HG03097 (cell line): ENCODE data around the gene TSN.
"Not testable (repeated sequence)": the region's sequence is repeated elsewhere in the genome, so short reads cannot be mapped to it uniquely, and the experiment has no call there.

Source experiments
- ATAC-seq: cut with Tn5 transposase; IDR thresholded peaks from one replicate; pipeline ENCODE4 v1.9.1; 2021; ENCODE audit not compliant: unreplicated experiment, low FRiP score

The TSN gene

DNA sequence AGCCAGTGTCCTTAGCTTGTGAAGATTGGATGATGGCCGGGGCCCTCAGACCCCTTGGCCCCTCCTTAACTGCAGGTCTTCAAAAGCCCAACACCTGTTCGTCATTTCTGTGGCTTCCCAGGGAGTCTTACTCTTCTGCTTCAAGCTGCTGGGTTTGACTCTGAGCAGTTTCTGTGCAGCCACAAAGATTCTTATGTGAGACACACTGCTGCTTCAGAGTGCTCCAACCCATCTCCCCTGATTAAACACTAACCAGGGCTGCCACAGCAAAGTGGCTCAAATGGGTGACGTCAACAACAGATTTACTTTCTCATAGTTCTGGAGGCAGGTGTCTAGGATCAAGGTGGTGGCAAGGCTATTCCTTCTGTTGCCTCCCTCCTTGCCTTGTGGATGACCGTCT is 40.8 kb downstream of the TSN start:
- no peak for ATAC-seq

DNA sequence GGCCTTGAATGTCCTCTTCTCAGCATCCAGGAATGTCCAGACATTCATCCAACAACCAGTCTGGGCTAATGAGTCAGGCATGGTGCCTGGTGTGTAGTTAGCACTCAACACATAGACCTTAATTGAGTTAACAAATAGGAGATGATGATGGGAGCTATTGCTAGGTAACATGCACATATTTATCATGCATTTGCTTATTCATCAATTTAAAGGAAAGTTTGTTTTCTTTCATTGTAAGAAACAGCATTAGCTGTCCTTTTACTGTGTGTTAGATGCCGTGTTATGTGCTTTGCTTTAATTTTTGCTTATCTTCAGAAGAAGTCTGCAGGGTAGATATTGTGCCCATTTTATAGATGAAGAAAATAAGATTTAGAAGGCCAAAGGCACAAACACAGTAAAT is 43.2 kb downstream of the TSN start:
- no peak for ATAC-seq

DNA sequence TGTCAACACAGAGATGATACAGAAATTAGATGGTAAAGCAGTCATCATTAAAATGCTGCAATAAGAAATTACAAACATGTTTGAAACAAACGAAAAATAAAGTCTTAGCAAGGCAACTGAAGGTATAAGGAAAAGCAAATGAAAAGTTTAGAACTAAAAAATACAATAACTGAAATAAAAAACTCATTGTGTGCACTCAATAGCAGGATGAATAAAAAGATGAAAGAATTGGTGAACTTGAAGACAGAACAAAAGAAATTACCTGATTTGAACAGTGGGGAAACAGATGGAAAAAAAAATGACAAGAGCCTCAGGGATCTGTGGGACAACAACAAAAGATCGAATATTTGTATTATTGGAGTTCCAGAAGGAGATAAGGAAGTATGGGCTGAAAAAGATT is 46.5 kb downstream of the TSN start:
- ATAC-seq = no peak

DNA sequence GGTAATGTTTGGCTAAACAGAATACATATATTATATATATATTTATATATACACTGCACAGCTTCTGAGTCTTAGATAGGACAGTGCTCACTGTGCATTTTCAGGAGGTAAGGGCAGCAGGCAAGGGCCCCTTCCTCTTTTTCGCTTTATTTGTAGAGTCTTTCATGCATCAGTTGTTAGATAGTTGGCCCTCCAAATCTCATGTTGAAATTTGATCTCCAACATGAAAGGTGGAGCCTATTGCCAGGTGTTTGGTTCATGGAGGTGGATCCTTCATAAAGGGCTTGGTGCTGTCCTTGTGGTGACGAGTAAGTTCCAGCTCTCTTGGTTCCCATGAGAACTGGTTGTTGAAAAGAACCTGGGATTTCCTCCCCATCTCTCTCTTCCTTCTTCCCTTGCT is 48.1 kb downstream of the TSN start:
- ATAC-seq = no peak

DNA sequence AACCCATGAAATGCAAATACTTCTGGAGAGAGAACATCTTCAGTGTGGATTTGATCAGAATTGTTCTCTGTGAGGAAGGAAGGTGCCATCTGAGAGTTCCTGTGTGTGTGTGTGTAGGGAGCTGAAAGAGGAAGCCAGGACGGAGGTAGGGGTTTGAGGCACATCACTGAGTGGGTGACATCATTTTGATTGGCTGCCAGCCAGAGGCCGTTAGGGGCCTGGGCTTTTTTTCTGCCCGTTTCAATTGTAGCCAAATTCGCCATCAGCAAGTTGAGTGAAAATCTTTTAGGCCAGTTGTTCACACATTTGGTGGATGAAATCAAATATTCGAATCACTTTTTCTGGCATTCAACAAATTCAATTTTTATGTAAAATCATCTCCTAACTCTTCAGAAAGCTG is 48.9 kb downstream of the TSN start:
- ATAC-seq = peak; percentile 80

DNA sequence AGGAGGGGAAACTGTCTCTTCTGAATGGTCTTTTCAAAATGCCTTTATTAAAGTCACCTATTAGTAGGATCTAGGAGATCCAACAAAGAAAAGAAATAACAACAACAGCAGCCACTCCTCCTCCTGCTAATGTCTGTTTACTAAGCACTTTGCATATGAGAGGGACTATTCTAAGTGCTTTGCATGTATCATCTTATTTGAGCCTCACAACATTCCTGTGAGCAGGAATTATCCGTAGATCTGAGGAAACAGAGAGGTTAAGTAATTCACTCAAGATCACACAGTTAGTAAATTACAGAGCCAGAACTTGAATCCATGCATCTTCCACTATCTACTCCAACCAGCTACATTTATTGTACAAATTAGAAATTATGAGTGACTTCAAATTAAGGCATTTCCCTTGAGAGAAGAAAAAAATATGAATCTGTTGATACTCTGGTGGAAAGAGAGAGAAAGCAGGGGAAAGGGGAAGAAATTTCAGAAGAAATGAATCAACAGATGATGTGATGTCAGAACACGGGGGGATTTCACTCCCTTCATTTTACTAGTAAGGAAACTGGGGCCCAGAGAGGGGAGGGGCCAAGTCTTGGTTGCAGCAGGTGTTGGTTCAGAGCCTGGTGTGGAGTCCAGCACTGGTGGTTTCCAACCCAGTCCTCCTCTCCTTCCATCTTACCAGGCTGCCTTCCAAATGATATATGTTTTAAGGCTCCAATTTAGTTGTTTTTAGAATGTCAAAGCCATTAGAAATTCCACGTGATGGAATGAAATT is 49.7 kb downstream of the TSN start:
- ATAC-seq = no peak

DNA sequence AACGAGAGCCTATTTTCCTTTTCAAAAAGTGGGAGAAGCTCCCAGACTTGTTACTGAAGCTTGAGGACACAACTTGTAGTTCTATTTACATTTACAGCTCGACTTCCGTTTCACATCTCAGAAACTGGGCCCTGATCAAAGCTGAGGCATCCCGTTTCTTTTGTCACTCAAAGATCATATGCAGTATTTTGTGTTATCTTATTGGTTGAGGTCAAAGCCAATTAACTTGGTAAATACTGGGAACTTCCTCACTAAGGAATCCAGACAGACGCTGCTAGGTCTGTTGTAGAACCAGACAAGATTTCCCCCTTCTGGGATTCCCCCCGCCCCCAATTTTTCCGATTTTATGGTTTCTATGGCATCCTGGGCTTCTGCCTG is 50.3 kb downstream of the TSN start:
- ATAC-seq = no peak

DNA sequence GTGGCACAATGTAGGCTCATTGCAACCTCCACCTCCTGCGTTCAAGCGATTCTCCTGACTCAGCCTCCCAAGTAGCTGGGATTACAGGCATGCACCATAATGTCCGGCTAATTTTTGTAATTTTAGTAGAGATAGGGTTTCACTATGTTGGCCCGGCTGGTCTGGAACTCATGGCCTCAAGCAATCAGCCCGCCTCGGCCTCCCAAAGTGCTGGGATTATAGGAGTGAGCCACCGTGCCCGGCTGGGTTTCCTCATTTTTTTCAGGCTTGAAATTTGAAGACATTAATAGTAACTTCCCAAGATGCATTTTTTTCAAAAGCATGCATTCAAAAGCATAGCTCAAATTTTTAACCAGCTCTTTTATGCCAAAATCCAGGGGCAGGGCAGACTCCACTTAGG is 52.3 kb downstream of the TSN start:
- ATAC-seq = not testable (repeated sequence)

DNA sequence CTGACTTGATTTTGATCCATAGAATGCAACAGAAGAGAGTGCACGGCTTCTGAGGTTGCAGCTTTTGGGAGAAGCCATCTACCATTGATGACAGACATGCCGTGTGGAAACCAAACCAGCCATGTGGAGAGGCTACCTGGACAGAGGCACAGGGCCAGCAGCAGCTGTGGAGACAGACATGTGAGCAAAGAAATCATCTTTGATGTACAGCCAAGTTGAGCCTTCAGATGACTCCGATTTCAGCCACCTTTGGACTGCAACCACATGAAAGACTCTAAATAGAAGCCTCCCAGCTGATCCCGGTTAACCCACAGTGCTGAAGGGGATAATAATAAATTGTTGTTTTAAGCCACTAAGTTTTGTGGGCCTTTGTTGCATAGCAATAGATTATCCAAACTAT is 54.2 kb downstream of the TSN start:
- no peak for ATAC-seq

DNA sequence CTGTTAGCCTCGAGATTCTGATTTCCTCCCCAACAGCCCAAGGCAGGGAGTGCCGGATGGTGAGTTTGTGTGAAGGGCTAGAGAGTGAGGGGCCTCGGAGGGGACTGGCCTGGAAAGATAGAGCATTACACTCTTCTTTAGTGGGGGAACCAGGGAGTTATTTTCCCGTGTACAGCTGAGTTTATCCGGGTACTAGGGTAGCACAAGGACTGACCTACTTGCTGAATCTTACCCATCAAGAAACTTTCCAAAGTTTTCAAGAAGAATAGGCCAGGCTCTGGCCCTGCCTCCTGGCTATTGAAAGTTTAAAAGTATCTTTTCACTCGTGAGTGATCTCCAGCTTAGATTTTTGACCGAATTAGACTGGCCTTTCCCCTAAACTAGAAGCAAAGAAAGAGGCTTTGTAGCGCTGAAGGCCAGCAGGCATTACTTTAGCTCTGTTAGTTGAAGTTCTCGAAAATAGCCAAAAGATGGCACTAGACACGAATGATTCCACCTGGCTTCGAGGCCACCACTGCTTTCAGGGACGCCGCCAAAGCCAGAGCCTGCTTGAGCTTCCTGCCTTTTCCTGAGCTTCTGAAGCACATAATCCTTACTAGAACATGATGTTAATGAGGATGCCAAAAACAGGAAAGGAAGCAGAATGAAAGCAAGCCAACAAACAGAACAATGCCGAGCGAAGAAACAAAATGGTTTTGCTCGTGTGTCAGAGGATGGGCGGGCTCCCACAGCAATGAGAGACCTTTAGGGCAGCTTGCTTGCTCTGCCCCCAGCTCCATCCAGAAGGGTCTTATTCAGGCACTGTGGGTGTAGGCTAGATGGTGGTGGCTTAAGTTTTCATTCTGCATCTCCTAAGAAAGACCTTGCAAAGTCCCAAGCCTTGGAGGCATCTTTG is 55.8 kb downstream of the TSN start:
- ATAC-seq = no peak

DNA sequence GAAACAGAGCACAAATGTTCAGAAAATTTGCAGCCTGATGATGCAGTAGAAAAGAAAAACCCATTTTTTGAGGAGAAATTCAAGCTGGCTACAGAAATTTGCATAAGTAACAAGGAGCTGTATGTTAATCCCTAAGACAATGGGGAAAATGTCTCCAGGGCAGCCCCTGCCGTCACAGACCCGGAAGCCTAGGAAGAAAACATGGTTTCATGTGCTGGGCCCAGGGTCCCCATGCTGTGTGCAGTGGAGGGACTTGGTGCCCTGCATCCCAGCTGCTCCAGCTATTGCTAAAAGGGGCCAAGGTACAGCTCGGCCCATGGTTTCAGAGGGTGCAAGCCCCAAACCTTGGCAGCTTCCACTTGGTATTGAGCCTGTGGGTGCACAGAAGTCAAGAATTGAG is 57.6 kb downstream of the TSN start:
- not testable (repeated sequence) for ATAC-seq

DNA sequence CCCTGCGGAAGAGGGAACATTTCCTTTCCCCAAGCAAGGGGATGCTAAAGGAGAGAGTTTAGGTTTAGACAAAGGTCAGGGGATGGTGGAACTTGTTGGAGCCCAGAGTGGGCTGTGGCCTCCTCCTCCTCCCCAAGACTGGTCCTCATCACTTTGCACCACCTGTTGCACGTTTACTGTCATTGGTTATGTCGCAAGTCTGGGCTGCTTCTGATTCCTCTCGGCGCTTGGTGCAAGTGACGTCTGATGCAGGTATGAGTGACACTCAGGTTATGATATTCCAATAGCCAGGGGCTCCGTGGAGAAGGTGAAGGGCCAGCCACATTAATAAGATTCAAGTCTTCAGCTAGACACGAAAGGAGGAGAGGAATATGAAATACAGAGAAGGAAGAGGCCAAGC is 59.8 kb downstream of the TSN start:
- no peak for ATAC-seq

DNA sequence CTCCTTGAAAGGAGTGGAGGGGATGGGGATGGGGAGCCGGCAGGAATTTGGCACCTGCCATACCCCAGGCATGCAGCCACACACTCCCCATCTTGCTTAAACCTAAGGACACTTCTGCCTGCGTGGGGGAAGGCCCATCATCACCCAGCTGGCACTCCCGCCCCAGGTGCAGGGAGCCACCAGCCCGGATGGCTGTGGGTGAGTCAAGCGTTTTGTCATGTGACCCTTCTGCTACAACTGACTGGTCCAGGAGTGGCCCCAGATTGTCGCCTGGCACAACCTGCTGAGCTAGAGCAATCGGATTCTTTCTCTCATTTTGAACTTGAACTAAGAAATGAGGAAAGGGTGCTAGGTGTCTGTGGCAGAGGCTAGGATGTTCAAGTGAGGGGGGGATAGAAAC is 61.3 kb downstream of the TSN start:
- ATAC-seq = no peak

DNA sequence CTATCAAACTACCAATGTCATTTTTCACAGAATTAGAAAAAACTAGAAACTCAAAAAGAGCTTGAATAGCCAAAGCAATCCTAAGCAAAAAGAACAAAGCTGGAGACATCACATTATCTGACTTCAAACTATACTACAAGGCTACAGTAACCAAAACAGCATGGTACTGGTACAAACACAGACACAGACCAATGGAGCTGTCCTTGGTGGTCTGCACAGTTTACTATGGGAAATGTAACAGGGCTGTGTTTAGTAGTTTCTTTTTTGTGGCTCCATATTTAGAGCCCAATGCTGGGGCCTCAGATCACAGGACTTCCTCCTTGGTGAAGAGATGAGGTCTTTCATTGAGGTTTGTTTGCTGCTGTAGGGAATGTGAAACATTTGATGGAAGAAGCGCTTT is 61.9 kb downstream of the TSN start:
- ATAC-seq = not testable (repeated sequence)
